KG1 (cell line): ENCODE measurements around the gene ERFL.

Experiments
- DNase-seq: peaks from one replicate; lab custom pipeline; 2025; lab: John Stamatoyannopoulos, UW

The ERFL gene

GRCh38 chr19:41928221-41928683, at the start of gene ERFL:
ERFL (minus strand) TSS chr19:41928449; CDS start chr19:41912919, 15,530 bp downstream.
- no peak for DNase-seq

- DNase-seq, result no peak
Measured at GRCh38 chr19:41977916-41978315, 49.7 kb upstream of the ERFL start.

- no peak for DNase-seq
Measured at GRCh38 chr19:41974652-41975051, 46.4 kb upstream of the ERFL start.

- no peak for DNase-seq
Measured at GRCh38 chr19:41971363-41971762, 43.1 kb upstream of the ERFL start.

- no peak for DNase-seq
Measured at GRCh38 chr19:41969772-41970458, 41.7 kb upstream of the ERFL start.

- DNase-seq, result no peak
Measured at GRCh38 chr19:41968751-41969595, 40.7 kb upstream of the ERFL start.

GRCh38 chr19:41967054-41967783, 39.0 kb upstream of the ERFL start:
- DNase-seq, result no peak

GRCh38 chr19:41965106-41965505, 36.9 kb upstream of the ERFL start:
- no peak for DNase-seq

- DNase-seq, result no peak
Measured at GRCh38 chr19:41960973-41961372, 32.7 kb upstream of the ERFL start.

- peak; percentile 71 for DNase-seq
Measured at GRCh38 chr19:41959056-41960053, 31.1 kb upstream of the ERFL start, which contains the start of gene RABAC1. RABAC1 (minus strand) TSS chr19:41959321; CDS start chr19:41959292, 29 bp downstream.

- no peak for DNase-seq
Measured at GRCh38 chr19:41958367-41959055, 30.3 kb upstream of the ERFL start.

GRCh38 chr19:41957838-41958366, 29.7 kb upstream of the ERFL start:
- DNase-seq, result no peak

GRCh38 chr19:41957161-41957837, 29.1 kb upstream of the ERFL start:
- no peak for DNase-seq

- no peak for DNase-seq
Measured at GRCh38 chr19:41956621-41957020, 28.4 kb upstream of the ERFL start.

- no peak for DNase-seq
Measured at GRCh38 chr19:41955521-41955920, 27.3 kb upstream of the ERFL start.

GRCh38 chr19:41951686-41952172, 23.5 kb upstream of the ERFL start:
- peak; percentile 54 for DNase-seq

- no peak for DNase-seq
Measured at GRCh38 chr19:41947091-41947490, 18.8 kb upstream of the ERFL start.

GRCh38 chr19:41945135-41945766, 17.0 kb upstream of the ERFL start:
- no peak for DNase-seq

GRCh38 chr19:41944336-41944735, 16.1 kb upstream of the ERFL start:
- DNase-seq, result no peak
